Measurements from ENCODE around the gene ALK.

- TF ChIP-seq CTCF (IDR thresholded peaks at IDR 0.05) = no peak
- no peak for TF ChIP-seq POLR2A (IDR thresholded peaks at IDR 0.05)
Measured at GRCh38 chr2:29749843-29750242, 171.5 kb downstream of the ALK start.
